HG03196 (cell line): Measurements from ENCODE around the gene SEPTIN5.

Experiments
- ATAC-seq: cut with Tn5 transposase; IDR thresholded peaks from one replicate; pipeline ENCODE4 v1.9.1; 2021; ENCODE audit not compliant: unreplicated experiment

Gene SEPTIN5

DNA sequence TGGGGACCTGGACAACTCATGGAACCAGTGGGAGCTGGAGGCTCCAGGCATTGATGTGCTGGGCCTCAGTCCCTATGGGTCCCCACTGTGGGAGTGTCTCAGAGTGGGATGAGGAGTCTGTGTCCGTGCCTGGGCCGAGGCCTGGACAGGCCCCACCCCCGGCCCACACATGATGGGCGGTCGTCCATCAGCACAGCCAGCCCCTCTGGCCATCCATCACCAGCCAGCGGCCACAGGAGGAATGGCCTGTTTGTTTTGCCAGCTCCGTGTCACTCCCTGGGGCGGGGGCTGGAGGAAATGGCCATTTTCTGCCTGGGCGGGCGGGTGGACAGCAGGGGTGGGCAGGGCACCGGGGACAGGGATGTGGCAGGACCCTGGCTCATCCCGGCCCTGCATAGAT, 33.2 kb downstream of the SEPTIN5 start:
- no peak for ATAC-seq

DNA sequence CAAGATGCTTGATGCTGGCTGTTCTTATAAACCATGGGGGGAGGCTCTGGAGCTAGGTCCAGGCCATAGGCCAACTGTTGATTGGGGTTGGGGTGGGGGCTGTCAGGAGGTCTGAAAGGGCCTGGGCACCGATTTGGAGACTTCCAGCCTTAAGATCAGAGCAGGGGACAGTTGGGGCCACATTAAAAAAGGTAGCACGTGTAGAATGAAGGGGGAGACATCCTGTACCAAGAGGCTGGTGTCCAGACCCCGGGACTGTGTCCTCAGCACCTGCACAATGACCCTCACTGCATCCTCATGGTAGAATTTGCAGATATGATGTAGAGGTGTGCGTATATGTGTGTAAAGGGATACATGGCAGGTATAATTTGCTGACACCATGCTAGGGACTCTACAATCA, 33.8 kb downstream of the SEPTIN5 start:
- no peak for ATAC-seq

DNA sequence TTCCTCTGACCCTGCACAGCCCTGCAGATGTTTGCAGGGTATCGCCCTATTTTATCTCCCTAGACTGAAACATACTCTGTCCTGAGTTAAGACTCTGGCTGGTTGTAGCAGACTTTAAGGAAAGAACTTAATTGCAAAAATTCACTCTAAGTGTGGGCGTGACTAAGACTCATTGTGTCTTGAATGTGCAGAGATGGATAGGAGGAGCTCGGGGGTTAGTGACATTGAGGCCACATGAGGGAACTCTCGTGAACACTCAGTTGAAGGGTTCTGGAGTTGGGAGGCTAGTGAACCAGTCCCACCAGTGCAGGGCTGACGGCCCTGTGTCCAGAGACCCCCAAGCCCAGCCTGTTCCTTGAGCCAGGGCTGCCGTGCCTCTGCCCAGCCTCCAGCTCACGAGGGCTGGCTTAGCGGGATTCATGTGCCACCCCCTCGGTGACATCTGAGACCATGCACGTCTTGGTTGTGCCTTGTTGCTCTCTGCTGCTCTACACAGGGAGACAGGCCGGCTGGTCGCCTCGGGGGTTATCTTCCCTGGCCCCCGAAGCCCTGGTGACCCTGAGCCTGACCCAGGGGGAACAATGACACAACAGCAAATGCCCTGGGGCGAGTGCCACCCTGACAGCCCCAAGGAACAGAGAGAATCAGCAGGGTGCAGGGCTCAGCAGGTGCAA, 34.8 kb downstream of the SEPTIN5 start:
- no peak for ATAC-seq

DNA sequence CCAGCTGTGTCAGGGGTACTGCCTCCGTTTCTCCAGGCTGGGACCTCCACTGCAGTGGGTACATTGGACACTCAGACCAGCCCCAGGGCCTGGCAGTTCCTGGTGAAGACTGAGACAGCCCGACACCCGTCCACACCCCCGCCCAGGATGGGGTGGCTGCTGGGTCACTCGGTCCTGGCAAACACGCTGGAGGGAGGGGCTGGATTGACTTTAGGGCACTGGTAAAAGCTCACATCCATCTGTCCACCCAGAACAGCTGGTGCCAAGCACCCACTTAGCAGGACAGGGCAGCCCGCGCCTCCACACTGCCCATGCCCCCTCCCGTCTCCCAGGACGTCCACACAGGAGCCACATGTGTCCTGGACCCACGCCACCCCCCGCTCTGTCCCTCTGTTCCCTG, 35.6 kb downstream of the SEPTIN5 start:
- ATAC-seq, result no peak

DNA sequence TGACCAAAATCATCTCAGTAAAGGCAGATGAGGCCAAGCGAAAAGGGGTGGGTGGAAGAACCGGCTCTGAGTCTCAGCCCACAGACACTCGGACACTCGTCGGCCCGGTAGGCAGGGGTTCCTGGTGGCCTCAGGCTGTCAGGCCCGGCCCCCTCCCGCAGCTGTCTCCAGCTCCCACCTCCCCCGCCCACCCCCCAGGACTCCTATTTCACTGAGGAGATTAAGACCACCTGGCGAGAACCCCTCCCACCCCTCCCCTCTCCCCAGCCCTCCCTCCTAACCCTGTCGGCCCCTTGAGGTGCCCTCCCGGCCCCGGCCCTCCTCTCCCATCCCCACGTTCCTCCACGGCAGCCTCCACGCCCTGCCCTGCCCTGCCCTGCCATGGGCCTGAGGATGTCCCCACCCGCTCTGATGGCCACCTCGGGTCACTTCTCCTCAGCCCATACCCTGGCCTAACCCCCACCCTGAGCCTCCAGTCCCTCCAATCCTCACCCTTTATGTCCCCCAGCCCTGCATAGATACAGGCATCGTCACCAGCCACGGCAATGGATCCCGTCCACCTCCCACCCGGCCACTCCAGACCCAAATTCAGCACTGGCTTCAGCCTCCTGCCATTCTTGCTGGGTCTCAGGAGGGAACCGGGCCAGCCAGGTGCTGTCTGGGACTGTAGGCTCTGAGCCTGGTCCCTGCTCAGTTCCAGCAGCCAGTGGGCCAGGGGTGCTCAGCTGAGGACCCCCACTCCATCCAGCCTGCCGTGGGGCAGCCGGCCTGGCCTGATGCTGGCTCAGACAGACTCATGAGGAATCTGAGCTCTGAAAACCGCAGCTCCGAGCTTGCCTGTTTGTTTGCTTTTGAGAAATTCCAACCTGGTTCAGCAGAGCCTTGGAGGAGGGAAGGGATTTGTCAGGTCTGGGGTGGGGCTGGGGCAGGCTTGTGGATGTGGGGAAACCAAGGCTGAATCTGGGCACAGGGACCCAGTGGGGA, 36.5 kb downstream of the SEPTIN5 start:
- ATAC-seq, result no peak

DNA sequence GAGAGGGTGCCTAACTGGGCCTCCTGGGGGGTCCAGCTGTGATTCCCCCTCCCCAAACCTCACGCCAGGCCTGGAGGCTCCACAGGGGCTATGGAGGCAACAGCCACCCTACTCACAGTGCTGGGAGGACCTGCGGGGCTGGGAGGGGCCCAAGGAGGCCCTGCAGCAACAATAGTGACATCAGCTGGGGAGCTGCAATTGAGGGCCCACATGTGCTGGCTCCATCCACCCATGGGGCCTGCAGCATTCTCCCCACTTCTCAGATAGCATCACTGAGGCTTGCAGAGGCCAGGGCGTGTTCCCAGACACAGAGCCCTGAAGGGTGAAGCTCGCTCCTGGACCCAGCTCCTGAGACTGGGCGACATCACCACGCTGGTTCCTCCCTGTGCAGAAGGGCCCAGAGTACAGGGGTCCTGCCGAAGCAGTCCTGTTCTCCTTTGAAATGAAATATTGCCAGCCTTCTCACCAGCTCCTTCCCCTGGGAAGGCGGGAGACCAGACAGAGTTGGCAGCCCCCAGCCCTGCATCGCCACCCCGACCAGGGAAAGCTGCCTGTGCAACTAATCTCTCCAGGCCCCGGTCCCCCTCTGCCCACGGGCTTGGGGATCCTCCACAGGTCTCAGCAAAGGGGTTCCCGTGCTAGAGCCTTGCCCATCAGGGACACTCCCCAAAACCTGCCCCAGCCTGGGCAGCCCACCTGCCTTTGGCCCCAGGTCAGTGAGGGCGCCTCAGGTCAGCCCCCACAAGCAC, 37.4 kb downstream of the SEPTIN5 start:
- ATAC-seq, result no peak

DNA sequence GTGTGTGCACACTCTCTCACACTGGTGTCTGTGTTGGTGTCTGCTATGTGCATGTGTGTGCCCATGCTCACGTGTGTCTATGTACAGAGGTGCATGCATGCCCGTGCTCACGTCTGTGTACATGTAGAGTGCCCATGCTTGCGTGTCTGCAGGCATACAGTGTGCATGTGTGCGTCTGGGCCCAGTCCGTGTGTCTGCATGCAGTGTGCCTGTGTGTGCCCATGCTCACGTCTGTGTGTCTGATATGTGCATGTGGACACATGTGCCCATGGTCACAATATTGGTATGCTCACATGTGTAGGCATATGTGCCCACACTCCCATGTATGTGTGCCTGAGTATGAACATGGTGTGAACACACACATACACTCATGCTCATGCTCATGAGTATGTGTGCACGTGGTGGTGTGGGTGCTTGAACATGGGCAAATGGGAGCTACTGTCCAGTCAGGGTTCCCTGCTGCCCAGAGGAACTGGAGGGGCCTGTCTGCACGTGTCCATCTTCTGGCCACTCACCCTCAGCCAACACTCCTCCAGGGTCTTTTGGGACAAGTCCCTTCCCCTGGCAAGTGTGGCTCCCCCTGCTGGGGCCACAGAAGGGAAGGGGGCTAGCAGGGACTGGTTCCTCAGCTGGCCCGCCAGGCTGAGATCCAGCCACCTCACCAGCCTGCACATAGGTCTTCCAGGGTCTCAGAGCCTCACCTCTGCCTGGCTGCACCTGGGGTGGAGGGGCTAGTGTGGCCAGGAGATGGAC, 39.0 kb downstream of the SEPTIN5 start:
- ATAC-seq, result no peak

DNA sequence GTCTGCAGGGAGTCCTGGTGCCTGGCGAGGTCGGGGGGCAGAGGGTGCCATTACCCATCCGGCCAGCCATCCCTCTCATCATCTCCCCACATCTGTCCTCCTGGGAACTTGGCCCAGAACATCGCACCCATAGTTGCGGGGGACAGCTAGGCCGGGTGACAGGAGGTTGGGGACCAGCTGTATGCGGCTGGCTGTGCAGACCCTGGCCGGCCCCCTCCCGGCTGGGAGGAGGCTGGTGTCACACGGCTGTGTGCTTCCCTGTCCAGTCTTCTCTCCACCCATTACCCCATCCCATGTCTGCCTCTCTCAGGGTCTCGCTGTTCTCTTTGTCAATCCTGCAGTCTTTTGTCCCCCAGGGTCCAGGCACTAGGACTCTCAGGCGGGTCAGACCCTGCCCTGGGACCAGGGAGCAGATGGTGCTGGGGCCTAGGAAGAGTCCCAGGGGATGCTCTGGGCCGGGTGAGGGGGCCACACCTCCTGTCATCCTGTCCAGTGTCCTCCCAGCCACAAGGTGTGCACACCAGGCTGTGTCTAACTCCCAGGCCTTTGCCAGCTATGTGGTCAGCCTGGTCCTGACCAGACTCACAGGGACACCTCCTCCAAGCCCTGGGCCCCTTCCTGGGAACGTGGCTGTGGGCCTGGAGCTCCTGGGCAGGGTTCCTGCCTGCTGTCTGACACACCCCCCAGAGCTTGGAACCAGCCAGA, 39.8 kb downstream of the SEPTIN5 start:
- no peak for ATAC-seq

DNA sequence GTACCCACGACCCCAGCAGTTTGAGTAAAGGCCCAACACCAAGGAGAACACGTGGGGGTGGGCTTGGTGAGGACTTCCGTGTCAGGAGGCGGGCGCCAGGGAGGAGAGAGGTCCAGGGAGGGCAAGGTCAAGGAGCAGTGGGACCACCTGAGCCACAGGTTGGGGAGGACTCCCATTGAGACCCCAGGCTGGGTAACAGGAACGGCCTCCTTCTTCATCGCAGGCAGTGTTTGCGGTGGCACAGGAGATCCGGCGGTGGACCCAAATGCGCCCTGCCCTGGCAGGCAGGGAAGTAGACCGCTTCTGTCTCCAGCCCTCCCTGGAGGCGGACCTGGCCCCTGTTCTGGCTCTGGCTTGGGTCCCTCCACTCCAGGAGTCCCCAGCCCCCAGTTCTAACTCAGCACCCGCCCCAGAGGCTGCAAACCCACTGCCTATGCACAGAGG, 40.4 kb downstream of the SEPTIN5 start:
- no peak for ATAC-seq

DNA sequence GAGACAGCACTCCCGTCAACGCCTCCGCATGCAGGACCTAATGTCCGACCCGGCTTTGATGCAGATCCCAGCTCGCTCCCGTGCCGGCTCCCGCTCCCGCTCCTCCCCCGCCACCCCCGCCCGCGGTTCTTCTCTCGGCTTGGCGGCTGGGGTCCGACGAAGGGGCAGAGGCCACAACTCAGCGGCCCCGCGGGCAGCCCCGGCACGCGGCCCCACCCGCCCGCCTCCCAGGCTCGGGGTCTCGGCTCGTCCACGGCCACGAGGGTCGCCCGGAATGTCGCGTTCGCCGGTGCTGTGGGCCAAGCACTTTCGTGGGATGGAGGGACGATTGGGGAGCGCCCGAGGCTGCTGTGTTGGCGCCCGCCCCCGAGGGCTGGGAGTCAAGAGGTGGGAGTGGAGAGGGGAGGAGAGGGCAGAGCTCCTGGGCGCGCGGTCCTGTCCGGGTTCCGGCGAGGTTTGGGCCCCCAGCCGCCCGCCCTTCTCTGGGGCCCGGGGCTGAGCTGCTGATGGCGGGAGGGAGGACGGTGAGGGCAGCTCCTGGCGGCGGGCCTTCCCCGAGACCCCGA, 40.9 kb downstream of the SEPTIN5 start:
- ATAC-seq, result no peak

DNA sequence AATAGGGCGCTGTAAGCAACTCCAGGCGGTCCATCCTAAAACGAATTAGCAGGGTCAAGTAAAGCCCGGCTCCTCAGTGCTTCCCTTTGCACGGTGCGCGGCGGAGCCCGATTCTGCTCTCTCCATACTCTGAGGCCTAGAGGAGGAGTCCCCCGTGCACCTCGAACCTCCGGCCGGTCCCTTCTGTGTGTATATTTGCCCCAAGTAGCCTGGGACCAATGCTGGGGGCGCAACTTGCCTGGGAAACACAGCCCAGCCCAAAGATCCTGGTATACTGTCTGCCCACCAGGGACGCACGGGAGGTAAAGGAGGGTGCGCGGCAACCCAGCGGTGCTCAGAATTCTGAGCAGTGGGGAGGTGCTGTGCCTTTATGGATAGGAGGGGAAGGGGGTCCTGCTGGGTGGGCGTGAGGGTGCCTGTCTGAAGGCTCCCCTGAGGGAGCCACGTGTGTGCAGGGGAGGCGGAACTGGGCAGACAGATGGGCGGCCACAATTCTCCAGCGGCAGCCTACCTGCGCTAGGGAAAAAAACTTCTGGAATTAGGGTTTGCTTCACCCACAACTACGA, 41.5 kb downstream of the SEPTIN5 start:
- ATAC-seq, result no peak

DNA sequence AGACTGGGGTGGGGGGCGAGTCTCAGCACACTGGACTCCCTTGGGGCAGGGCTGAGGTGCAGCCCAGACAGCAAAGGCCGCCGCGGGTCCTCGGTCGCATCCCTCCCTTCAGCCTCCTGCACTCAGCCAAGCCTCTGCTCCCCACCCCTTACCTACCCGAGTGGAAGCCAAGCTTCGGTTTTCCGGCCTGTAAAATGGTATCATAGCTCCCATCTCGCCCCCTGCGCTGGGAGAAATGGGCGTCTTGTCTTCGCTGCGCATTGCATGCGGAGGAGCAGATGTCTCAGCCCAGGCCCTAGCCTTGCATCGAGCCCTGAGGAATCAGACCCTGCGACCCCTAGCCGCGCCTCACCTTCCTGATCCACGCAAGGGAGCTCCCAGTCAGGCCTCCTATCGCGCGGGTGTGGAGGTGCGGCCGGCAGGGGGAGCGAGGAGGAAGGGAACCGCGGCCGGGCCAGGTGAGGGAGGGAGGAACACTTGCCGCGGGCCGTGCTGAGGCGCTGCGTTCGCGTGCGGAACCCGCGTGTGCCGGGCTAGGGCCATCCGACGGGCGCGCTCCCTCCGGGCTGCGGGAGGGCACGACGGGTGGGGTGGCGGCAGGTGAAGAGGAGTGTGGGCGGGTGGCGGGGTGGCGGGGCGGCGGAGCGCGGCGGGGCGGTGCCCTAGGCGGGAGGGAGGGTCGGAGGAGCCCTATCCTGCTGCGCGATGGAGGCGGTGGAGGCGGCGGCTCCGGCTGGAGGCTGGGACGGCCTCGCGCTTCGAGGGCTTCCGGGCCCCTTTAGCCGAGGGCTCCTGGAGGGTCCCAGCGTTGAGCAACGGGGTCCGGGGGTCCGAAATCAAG, 42.2 kb downstream of the SEPTIN5 start:
- no peak for ATAC-seq

DNA sequence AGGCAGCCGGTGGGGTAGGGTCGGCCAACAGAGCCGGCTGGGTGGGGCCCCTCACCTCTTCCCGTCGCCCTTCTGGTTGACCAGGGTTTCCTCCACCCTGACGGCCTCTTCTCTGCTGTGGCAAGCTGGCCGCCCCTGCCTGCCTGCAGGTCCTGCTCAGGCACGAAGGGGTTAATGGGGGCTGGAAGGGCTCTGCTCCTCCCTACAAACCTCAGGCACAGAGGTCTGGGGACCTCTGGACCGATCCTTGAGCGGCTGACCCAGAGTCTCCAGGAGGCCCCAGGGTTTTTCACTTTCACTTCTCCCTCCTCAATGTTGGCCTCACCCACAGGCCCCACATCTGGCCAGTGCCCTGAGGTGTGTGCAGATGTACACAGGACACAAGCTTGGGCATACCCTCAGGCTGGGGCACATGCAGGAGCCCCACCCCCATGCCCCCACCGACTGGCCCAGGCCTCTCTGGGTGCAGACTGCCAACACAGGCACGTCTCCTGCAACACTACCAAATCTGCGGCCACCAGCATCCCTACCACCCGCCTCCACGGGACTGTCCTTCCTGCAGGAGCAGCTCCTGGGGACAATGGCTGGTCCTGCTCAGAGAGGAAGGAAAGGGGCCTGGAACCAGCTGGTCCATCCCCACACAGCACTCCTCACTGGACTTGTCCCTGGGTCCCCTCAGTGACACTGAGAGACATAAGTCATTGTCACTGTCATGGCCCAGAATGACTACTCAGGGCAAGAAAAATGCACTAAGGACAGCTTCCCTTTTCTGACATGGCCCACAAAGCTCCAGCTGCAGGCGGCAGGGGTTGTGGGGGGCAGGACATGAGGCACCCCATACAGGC, 43.1 kb downstream of the SEPTIN5 start:
- ATAC-seq, result no peak

DNA sequence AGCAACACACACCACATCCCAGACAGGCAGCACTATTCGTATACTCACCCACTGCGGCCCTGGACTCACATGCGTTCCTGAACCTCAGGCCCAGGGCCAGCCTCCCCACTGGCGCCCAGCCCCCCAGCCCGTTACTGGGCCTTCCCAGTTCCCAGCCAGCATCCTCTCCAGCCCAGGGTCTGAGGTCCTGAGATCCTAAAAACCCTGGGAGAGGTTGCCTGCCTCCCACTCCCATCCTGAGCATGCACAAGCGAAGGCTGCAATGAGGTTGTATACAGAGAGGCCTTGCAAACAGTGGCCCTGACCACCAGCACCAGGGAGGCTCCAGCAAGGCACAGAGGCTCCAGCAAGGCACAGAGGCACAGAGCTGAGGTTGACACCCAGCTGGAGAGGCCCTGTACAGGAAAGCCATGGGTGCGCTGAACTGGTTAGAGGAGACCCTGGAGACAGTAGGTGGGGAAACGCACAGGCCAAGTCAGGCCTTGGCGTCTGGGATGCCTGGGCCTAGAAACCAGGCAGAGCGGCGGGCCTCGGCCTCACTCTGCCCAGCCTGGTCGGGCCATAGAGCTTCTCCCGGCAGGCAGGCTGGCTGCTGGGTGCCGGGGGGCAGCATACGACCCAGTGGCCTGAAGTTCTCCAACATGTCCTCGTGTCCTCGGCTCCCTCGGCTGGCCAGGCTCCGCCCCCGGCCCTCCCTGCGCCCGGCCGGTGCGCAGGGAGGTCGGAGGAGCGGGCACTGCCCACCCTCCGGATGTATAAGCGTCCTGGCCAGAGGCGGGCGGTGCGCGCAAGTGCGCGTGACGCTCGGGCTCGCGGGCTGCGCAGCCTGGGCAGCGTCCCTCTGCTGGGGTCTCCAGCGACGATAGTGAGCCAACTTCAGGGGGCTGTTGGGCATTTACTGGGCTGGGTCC, 43.9 kb downstream of the SEPTIN5 start:
- ATAC-seq, result no peak

DNA sequence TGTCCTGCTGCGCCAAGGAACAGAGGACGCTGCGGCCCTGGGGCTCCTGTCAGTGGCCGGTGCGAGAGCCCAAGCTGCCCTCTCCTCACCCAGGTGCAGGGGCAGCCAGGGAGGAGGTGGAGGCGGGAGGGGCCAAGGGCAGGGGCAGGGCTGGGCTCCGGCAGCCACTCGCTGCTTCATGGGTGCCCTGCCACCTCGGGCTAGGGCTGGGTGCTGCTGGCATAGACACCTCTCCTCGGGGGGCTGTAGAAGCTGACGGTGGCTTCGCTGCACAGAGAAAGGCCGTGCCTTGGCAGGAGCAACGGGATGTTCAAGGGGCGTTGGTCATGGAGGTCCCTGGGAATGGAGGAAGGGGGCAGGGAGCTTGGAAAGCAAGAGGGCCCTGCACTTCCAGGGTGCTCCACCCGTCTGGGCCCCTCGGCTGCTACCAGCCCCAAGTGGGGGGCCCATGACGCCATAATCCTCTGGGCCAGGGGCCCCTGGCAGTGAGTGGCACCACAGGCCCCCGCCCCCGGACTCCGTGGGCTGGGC, 44.7 kb downstream of the SEPTIN5 start:
- ATAC-seq, result no peak

DNA sequence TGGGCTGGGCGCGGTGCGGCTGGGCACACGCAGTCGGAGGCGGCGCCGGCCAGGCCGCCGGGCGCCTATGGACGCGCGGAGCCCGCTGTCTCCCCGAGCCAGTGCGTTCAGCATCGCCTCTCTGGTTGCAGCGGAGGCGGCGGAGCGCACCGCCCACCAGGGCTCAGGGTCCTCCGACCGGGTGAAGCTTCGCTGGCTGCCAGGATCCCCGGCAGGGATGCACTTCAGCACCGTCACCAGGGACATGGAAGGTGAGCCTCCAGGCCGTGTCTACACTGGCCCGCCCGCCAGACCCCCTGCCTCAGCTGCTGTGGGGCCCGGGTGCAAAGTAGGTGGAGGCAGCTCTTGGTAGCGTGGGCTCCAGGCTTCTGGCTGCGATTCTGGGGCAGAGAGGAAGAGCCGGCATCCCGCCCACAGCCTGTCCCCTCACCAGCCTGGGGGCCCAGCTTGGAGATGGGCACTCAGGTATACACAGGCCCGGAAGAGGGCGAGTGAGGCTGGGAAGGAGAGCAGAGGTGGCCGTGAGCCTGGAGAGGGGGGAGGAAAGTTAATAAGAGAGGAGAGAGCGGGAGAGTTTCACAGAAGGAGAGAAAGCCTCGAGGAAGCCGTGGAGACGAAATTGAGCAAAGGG, 45.2 kb downstream of the SEPTIN5 start:
- ATAC-seq, result no peak
